GM12873 (cell line): Measurements from ENCODE around the gene ADGRB2.

ENCODE experiments used
- TF ChIP-seq, protein P1 (sequence below): IDR thresholded peaks from 2 replicates; pipeline ENCODE4 v1.5.1; 2012; ENCODE audit warnings: low read depth, mild to moderate bottlenecking, moderate library complexity, low read length, control low read depth; ENCODE audit not compliant: insufficient read depth; ENCODE audit errors: missing control alignments

ADGRB2 gene

DNA sequence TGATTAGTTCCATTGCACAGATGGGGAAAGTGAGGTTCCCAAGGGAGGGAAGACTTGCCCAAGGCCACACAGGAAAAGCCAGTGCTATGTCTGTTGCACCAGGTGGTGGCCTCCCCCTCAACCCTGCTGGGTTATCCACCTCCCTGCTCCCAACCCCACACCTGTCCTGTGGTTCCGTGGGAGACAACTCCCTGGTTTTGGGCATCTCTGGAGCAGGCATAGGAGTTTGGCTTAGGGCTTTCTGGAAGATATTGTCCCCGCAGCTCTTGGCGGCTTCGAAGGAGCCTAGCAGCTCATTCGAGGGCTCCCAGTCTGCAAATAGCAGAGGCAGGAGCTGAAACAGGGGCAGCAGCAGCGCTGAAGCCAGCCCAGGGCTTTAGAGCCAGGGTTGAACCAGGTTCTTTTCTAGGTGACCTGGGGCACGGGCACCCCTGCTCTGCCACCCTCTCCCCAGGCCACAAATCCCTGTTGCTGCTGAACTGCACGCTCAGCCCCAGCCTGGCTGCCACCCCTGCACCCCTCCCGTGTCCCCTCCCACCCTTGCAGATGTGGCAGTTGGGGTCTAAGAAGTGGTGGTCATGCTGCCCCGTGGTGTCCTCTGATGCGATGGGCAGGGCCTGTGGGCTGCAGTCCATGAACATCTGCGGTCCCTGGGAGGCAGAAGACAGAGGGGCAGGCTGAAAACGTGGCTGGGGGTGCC, 29.6 kb upstream of the ADGRB2 start:
- TF ChIP-seq, protein P1, sequence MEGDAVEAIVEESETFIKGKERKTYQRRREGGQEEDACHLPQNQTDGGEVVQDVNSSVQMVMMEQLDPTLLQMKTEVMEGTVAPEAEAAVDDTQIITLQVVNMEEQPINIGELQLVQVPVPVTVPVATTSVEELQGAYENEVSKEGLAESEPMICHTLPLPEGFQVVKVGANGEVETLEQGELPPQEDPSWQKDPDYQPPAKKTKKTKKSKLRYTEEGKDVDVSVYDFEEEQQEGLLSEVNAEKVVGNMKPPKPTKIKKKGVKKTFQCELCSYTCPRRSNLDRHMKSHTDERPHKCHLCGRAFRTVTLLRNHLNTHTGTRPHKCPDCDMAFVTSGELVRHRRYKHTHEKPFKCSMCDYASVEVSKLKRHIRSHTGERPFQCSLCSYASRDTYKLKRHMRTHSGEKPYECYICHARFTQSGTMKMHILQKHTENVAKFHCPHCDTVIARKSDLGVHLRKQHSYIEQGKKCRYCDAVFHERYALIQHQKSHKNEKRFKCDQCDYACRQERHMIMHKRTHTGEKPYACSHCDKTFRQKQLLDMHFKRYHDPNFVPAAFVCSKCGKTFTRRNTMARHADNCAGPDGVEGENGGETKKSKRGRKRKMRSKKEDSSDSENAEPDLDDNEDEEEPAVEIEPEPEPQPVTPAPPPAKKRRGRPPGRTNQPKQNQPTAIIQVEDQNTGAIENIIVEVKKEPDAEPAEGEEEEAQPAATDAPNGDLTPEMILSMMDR, result no peak

DNA sequence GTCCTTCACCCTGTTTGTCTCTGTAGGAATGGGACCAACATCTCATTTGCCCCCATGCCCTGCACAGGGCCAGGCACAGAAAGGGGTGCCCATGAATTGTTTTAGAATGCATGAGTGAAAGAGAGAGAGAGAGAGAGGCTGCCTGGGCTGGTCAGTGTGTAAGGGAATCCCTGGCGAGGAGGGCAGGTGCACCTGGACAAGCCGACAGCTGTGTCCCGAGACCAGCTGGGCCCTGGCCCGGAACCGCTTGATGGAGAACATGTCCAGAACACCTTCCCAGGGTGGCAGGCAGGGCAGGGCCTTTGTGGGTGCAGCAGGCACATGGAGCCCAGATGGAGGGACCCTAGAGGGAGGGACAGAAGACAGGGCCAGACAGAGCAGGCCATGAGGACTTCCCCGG, 28.9 kb upstream of the ADGRB2 start:
- TF ChIP-seq, protein P1, result no peak

DNA sequence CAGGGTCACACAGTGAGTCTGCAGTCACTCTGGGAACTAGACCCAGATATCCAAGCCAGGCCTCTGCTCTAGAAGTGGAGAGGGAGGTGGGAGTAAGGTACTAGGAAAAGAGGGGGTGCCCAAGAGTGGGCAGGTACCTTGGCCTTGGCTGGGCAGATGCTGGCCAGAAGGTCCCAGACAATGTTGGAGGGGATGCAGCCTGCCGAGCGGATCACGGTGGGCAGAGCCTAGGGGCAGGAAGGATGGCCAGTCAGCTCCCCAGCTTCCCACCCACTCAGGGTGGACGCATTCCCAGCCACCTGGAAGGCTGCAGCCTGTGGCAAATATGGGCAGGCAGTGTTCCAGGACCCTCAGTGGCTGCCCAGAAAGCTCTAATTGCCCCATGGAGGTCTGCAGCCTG, 28.4 kb upstream of the ADGRB2 start:
- TF ChIP-seq, protein P1, result no peak

DNA sequence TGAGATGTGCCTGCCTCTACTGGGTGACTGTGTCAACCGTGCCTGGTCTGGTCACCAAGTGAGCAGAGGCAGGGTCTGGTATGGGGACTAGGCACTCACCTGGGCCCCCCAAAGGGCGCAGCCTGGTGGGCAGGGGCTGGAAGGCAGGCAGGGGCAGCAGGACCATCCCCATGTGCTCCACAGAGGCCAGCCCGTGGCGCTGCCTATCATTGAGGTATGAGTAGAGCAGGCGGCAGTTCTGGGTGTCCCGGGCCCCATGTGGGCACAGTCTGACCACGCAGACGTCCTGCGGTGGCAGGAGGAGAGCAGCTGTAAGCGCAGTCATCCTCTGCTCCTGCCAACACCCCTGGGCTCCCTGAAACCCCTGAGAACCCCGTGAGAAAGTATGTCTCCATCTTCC, 28.0 kb upstream of the ADGRB2 start:
- TF ChIP-seq, protein P1, result no peak

DNA sequence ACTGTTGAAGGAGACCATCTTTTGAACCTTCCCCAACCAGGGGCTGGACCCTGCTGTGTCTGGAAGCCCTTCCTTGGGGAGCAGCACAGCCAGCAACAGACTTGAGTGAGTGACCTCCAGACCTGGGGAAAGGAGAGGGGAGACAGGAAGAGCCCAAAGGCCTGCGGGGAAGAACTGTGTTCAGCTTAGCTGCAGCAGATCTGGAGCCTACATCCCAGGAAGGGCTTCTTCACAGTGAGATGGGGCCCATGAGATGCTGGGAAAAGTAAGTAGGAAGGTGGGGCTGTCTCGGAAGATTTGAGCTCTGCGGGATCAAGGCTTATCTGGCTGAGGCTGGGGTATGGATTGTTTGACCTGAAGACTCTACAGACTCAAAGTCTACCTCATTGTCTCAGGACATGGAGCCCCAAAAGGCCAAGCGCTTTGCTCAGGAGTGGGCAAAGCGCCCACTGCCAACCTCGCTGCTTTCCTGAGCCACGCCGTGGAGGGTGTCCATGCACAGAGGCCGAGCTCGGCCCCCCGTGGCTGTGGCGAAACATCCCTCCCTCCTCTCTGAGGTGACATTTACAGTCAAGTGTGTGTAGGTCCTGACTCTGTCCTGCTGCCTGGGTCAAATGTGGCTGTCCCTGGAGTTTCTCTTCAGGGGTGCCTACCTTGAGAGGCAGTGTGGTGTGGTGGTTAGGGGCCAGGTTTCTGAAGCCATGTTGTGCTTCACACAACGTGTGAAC, 27.2 kb upstream of the ADGRB2 start:
- TF ChIP-seq, protein P1, result no peak

DNA sequence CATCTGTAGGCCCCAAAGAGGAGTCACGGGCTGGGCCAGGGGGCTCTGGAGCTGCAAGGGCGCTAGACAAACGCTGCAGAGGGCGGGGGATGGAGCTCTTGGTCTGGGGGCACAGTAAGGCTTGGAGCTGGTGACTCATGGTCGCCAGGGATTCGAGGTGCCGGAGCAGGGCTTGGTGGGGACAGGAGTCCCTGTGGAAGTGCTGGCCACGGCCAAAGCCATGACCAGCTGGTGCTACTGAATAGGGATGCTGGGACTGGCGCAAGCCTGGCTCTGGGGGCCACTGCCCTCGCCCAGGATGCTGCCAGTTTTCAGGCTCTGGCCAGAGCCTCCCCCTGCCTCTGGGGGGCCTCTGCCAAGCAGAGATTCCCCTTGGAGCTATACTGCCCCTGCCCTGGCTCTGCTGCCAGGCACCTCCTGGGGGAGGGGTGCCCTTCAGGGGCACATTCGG, 26.5 kb upstream of the ADGRB2 start:
- TF ChIP-seq, protein P1, result no peak

DNA sequence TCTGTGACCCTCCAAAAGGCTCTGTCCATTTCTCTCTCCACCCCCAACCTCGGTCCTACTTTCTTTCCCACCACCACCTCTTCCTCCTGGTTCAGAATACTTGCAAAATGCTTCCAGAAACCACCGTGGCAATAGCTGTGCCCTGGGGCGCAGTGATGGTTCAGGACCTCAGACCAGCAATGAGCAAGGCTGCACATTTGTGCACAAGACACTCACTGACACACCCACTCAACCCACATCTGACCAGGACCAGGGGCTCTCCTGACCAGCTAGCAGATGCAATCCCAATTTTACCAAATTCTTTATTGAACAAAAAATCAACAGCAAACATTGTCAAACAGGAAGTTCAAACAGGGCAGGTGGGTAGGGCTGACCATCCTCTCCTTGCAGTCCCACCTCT, 26.0 kb upstream of the ADGRB2 start:
- TF ChIP-seq, protein P1, result no peak
